RKO (cell line): ENCODE measurements around the gene PPIL3.

Experiments used
- DNase-seq: peaks from one replicate; pipeline ENCODE4 v3.0.0-alpha.2; 2016; ENCODE audit warnings: low spot score

The PPIL3 gene

DNA sequence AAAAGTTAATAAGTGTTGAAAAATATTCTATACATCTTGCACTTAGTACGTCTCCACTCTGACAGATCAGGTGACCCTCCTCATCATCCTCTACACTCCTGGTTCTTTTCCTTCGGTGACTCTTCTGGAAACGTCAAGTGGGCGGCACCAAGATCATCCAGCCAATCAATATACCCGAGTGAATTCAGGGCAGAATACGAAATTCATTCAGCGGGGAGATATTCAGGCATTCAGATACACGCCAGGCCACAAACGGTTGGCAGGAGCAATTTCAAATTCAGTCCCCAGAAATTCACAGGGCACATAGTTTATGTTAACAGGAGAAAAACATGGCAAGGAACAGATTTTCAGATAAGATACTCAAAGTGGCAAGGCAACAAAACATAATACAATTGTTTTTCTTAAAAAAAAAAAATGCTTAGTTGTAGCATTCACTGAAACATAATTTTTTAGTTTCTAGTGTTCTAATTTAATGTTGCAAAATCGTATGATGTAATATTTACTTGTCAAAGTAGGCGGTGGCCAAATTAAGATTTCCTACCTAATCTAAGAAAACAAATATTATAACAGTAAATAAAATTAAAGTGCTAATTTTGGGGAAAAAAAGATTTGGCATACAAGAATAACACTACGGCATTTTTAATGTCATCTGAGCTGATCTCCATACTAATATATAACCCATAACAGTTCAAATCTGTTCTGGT lies 28.6 kb downstream of the PPIL3 start:
- no peak for DNase-seq

- no peak for DNase-seq
Measured at GRCh38 chr2:200856806-200857205, 32.1 kb downstream of the PPIL3 start.

DNA sequence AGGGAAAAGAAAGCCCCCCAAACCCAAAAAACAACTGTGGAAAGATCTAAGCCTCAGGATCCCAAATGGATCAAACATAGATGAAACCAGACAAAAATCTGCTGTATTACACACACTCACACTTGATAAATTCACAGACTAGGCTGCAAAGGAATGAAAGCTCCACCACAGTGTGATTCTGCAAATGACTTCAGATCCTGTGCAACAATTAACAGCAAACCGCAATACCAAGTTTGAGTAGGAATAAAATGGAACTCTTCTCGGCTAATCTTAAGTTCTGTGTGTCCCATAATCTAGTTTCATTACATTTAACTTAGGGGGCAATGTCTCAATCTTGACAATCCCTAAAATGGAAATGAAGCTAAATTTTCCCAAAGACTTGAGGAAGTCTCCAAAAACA lies 36.3 kb downstream of the PPIL3 start:
- no peak for DNase-seq

GRCh38 chr2:200851398-200852248 lies 37.3 kb downstream of the PPIL3 start:
- no peak for DNase-seq

GRCh38 chr2:200850512-200851256 lies 38.2 kb downstream of the PPIL3 start:
- DNase-seq, result no peak

DNA sequence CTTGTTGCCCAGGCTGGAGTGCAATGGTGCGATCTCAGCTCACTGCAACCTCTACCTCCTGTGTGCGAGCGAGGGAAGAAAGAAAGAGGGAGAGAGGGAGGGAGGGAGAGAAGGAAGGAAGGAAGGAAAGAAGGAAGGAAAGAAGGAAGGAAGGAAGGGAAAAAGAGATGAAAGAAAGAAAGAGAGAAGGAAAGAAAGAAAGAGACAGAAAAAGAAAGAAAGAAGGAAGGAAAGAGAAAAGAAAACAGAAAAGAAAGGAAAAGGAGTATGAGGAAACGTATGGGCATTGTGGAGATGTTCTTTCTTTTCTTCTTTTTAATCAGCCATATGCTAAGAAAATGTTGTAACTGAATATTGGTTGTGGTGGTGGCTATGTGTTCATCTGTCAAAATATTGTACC lies 40.9 kb downstream of the PPIL3 start:
- DNase-seq, result no peak

DNA sequence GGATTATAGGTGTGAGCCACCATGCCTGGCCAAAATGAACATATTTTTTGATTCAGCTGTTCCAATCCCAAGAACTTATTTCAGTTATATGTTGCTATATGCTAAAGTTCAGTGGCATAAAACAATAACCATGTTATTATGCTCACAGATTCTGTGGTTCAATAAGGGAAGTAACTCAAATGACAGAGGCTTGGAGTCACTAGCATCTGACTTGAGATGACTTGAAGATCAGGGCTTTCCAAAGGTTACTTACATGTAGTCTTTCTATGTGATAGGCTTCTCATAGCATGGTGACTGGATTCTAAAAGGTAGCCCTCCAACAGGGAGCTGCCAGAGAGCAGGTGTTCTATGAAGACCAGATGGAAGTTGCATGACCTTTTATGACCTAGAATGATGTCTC lies 41.6 kb downstream of the PPIL3 start:
- no peak for DNase-seq

DNA sequence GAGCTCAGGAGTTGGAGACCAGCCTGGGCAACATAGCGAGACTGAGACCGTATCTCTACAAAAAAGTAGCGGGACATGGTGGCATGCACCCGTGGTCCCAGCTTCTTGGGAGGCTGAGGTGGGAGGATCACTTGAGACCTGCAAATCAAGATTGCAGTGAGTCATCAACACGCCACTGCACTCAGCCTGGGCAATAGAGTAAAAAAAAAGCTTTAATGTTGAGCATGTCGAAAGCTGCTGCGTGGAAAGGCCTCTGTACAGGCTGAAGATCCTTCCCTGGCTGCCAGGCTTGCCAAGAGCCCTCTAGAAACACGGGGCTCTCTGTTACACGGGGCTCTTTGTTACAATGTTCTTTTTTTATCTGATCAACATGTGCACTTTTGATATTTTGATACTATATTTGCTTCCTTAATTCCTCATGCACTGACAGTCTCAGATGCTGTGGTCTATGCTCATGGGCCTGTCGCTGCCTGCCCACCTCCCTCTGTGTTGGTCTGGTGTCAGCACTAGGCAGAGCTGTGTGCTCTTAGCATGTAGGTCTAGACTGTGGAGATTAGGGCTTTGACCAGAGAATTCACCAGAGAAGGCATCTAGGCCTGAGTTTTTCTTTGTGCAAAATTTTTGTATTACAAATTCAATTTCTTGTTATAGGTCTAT lies 43.1 kb downstream of the PPIL3 start:
- no peak for DNase-seq

- no peak for DNase-seq
Measured at GRCh38 chr2:200845194-200845593, 43.7 kb downstream of the PPIL3 start.

DNA sequence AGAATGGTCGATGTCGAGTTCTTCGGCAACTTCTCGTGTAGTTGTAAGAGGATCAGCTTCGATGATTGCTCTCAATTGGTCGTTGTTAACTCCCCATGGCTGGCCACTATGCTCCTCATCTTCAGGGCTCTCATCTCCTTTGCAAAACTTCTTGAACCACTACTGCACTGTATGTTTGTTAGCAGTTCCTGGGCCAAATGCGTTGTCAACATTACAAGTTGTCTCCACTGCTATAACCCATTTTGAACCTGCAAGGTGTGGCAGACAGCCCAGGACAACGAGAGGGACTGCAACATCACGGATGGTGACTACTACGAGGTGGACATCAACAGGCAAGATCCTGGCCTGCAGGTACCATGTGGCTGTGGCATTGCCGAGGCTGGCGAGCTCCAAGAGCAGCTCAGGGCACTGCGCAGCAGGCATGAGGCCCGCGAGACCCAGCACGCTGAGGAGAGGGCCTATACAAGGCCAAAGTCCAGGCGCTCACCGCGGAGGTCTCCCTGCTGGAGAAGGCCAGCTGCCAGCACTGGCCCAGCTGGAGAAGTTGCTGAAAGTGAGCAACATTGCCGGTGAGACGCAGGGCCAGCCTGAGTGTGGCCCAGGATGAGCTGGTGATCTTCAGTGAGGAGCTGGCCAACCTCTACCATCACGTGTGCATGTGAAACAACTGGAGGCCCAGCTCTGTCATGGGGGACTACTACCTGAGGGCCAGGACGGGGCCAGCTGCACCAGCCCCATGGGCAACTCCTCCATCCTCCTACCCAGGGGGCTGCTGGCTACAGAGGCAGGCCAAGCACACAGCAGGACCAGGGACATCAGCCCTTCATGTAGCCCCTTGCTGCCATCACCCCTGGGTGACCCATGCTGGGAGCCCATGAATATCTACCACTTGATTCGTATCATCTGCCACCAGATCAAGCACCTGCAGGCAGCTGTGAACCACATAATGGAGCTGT lies 44.6 kb downstream of the PPIL3 start:
- DNase-seq, result no peak

DNA sequence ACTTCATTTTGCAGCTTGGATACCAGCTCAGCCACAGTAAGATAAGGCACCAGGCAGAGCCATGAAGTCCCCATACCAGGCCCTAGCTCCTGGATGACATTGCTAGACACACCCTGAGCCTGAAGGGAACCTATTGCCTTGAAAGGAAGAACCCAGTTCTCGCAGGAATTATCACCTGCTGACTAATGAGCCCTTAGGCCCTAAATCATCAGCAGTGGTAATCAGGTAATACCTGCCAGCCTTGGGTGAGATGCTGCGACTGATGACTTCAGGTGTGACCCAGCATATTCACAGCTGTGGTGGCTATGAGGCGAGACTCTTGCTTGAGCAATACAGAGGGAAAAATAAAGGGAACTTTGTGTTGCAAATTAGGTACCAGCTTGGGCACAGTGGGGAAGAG lies 49.4 kb downstream of the PPIL3 start:
- DNase-seq, result no peak

DNA sequence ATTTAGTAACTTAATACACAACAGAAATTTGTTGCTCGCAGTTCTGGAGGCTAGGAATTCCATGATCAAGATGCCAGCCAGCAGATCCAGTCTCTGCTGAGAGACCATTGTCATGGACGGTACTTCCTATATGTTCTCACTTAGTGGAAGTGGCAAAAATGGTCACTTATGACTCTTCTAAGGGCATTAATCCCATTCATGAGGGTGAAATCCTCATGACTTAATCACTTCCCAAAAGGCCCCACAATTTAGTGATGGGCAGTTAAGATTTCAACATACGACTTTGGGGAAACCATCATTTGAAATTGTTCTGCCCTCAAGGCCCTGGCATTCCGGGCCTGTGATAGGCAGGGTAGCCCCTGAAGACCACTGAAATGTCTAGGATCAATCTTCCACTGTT lies 54.2 kb downstream of the PPIL3 start:
- no peak for DNase-seq

- no peak for DNase-seq
Measured at GRCh38 chr2:200829258-200829655, 59.6 kb downstream of the PPIL3 start.

DNA sequence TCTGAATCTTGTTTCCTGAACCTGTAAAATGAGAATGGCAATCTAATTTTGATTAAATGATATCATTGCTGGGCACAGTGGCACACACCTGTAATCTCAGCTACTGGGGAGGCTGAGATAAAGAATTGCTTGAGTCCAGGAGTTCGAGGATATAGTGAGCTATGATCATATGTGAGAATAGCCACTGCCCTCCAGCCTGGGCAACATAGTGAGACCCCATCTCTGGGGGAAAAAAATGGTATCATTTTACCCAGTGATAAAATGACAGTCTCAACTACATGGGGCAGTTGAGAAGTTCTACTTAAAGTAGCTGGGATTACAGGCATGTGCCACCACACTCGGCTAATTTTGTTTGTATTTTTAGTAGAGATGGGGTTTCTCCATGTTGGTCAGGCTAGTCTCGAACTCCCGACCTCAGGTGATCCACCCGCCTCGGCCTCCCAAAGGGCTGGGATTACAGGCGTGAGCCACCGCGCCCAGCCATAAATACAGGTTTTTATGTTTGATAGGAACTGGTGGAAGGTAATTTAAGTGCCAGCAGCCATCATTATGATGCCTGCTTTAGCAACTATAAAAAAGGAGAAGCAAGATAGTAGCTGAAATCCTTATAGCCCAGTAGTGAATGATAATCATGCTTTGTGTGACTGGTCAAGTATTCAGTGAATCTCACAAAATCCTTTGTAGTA lies 60.2 kb downstream of the PPIL3 start:
- DNase-seq, result no peak

- DNase-seq, result peak; percentile 25
Measured at GRCh38 chr2:200828104-200828503, 60.8 kb downstream of the PPIL3 start.

DNA sequence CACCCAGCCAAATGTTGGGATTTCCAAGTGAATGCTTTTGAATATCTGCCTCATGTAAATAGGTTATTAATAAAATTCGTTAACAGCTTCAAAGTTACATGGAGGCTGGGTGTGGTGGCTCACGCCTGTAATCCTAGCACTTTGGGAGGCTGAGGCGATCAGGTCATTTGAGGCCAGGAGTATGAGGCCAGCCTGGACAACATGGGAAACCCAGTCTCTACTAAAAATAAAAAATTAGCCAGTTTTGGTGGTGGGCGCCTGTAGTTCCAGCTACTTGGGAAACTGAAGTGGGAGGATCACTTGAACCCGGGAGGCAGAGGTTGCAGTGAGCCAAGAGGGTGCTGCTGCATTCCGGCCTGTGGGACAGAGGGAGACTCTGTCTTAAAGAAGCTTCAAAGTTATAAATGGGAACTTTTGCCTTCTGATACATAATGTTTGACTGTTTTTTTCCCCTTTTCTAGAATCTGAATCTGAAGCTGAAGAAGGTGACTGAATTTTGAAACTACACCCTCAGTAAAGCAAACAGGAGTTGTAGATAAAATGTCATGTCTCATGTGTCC lies 67.1 kb downstream of the PPIL3 start:
- DNase-seq, result no peak
